ENCODE data around the gene RCC2. TPM values are rescaled to one million over a fixed set of nuclear protein-coding genes. Genes with fewer than 3 reads are reported as not detected.

Gene RCC2
- total RNA-seq, 2 experiments from 2014 or later = 139 to 250 TPM

DNA sequence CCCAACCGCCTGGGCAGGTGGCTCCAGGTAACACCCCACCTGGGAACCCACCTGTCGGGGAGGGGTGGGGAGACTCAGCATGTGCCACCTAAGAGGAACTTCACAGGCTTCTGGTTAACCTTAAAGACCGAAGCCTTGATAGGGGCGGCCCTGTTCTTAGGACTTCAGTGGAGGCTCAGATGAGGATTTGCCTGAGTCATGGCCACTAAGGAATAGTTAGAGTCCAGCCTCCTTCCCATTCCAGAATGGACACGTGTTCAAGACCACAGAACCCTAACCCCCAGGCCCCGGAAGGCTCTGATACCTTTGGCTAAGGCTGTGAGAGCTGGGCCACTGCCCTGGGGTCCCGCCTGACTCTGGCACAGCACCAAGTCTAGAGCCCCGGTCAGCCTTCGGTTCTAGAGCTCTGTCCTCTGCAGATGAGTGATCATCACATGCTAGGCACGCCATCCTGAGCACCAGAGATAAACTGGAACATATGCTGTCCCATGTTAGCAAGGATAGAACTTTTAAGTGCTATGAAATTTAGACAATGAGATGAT is 47.2 kb downstream of the RCC2 start:
- H4K20me1 ChIP-seq (ENCODE audit: insufficient read depth, low read length) = no peaks in the 10 kb centered on the region
- no peaks in the 10 kb centered on the region for H3K9me3 ChIP-seq (ENCODE audit: low read length)
- no peak for DNase-seq (ENCODE audit: low spot score)
- H3K9me2 ChIP-seq (ENCODE audit: insufficient read depth, low read length) = no peaks in the 10 kb centered on the region
- POLR2A ChIA-PET = no interaction called here
- no peaks in the 10 kb centered on the region for H3K79me2 ChIP-seq (ENCODE audit: insufficient read depth, low read depth, low read length)
- intact Hi-C loops (cut with micrococcal nuclease; ENCODE audit: unreplicated experiment) = no loop called here
- CTCF ChIA-PET (ENCODE audit: unreplicated experiment) = no interaction called here
- no peak overlapping the region for H3K4me3 ChIP-seq (ENCODE audit: low read depth, low read length, poor library complexity, severe bottlenecking)
- BruUV-seq (replicated peaks) = no TSS peak
- no peaks in the 10 kb centered on the region for H3K36me3 ChIP-seq (ENCODE audit: insufficient read depth, low read length)
- H3K27ac ChIP-seq (ENCODE audit: low read depth, low read length, poor library complexity, severe bottlenecking) = no peak overlapping the region
- no peak overlapping the region for H2AFZ ChIP-seq (ENCODE audit: low read length)
- no peak for TF ChIP-seq EZH2phosphoT487 (IDR thresholded peaks at IDR 0.05; ENCODE audit: borderline replicate concordance, low read depth, low read length)
- TF ChIP-seq, protein P1, sequence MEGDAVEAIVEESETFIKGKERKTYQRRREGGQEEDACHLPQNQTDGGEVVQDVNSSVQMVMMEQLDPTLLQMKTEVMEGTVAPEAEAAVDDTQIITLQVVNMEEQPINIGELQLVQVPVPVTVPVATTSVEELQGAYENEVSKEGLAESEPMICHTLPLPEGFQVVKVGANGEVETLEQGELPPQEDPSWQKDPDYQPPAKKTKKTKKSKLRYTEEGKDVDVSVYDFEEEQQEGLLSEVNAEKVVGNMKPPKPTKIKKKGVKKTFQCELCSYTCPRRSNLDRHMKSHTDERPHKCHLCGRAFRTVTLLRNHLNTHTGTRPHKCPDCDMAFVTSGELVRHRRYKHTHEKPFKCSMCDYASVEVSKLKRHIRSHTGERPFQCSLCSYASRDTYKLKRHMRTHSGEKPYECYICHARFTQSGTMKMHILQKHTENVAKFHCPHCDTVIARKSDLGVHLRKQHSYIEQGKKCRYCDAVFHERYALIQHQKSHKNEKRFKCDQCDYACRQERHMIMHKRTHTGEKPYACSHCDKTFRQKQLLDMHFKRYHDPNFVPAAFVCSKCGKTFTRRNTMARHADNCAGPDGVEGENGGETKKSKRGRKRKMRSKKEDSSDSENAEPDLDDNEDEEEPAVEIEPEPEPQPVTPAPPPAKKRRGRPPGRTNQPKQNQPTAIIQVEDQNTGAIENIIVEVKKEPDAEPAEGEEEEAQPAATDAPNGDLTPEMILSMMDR (conservative IDR thresholded peaks at IDR 0.05; ENCODE audit: low read length) = no peak
- no peak overlapping the region for H3K4me2 ChIP-seq (ENCODE audit: low read length)
- no peaks in the 10 kb centered on the region for H3K4me1 ChIP-seq (ENCODE audit: insufficient read depth, low read length, poor library complexity, severe bottlenecking)

DNA sequence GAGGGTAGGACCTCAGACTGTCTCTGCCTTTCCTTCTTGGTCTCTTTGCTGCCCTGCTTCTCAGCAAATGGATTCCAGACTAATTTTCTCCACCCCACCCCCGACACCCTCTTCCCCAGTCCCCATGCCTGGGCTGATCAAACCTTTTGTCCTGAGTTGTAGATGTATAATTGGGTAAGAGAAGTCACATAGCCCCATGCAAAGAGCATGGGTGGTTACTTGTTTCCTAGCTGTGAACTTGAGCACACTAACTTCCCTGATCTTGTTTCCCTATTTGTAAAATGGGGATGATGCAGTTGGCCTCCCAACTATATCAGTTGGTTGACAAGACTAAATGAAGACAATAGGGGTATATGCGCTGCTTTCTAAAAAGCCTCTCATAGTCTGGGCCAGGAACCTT is 58.3 kb downstream of the RCC2 start:
- POLR2A ChIA-PET = interaction anchor here (0.7 kb wide), 1 partner anchor 237 kb away, joined by 3 read pairs; no protein-coding TSS in a partner anchor

More for the DNA sequence above, 58.3 kb downstream of the RCC2 start:
- H3K4me1 ChIP-seq (ENCODE audit: insufficient read depth, low read length, poor library complexity, severe bottlenecking) = no peaks in the 10 kb centered on the region
- H3K9me2 ChIP-seq (ENCODE audit: insufficient read depth, low read length) = no peaks in the 10 kb centered on the region
- H3K9me3 ChIP-seq (ENCODE audit: low read length) = no peaks in the 10 kb centered on the region
- H3K4me3 ChIP-seq (ENCODE audit: low read depth, low read length, poor library complexity, severe bottlenecking) = no peak overlapping the region
- no peak for DNase-seq (ENCODE audit: low spot score)
- H3K36me3 ChIP-seq (ENCODE audit: insufficient read depth, low read length) = no peaks in the 10 kb centered on the region
- BruUV-seq (replicated peaks) = no TSS peak
- CTCF ChIA-PET (ENCODE audit: unreplicated experiment) = no interaction called here
- intact Hi-C loops (cut with micrococcal nuclease; ENCODE audit: unreplicated experiment) = no loop called here
- H3K79me2 ChIP-seq (ENCODE audit: insufficient read depth, low read depth, low read length) = no peaks in the 10 kb centered on the region
- H3K27ac ChIP-seq (ENCODE audit: low read depth, low read length, poor library complexity, severe bottlenecking) = no peak overlapping the region
- TF ChIP-seq, protein P1 (conservative IDR thresholded peaks at IDR 0.05; ENCODE audit: low read length) = no peak
- TF ChIP-seq EZH2phosphoT487 (IDR thresholded peaks at IDR 0.05; ENCODE audit: borderline replicate concordance, low read depth, low read length) = no peak
- H3K4me2 ChIP-seq (ENCODE audit: low read length) = no peak overlapping the region
- H2AFZ ChIP-seq (ENCODE audit: low read length) = no peak overlapping the region
- no peaks in the 10 kb centered on the region; the same call in 1 of the 2 replicates for H4K20me1 ChIP-seq (ENCODE audit: insufficient read depth, low read length)

Measured in OCI-LY7 (cell line).